ENCODE measurements around the gene AFF3. TPM values are rescaled to one million over a fixed set of nuclear protein-coding genes. Genes with fewer than 3 reads are reported as not detected.

Gene AFF3
- total and polyA plus RNA-seq, 10 of the 15 experiments (the other 5 are each of a cell fraction or from before 2014, with no cell fraction given): 0.26 to 5.5 (median 3.0) TPM

DNA sequence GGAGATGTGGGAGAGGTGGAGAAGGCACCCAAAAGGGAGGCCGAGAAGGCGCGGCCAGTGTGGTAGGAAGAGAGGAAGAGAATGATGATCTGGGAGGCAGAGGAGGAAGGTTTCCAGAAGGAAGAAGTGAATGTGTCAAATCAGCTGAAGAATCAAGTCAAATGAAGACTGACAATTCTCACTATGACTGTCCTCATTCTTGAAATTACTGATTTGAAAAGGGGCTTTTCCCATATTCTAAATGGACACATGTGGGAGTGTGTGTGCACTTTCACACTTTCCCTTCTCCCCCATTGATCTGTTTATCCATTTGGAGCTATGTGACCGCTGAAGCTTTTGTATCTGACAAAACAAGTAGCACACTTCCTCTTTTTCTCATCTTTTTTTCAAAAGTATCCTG lies 6.1 kb downstream of the AFF3 start (continued):
- TF ChIP-seq PAX5 (IDR thresholded peaks at IDR 0.05; ENCODE audit: borderline replicate concordance, low read depth, low read length) (peak; percentile 84; the same call in 1 of the 2 replicates), DPF2 (IDR thresholded peaks at IDR 0.05) (peak; percentile 69; the same call in 1 of the 2 replicates), JUNB (IDR thresholded peaks at IDR 0.05) (peak; percentile 100), MXI1 (IDR thresholded peaks at IDR 0.05; ENCODE audit: low read depth, low read length) (no peak), ZNF274 (IDR thresholded peaks at IDR 0.05; ENCODE audit: insufficient read depth, insufficient read length) (no peak), FOXM1 (IDR thresholded peaks at IDR 0.05; ENCODE audit: low read depth, low read length) (peak; percentile 94), IRF4 (IDR thresholded peaks at IDR 0.05; ENCODE audit: low read depth, low read length) (peak; percentile 100), EGR1 (IDR thresholded peaks at IDR 0.05; ENCODE audit: borderline replicate concordance in 1 of 2, low read depth in 2 of 2, low read length in 2 of 2) (peak in 1 of 2 experiments; percentile 38; a peak in 1 of 3 replicates), ETV6 (conservative IDR thresholded peaks at IDR 0.05 in 1 of 2, IDR thresholded peaks at IDR 0.05 in 1 of 2; ENCODE audit: borderline replicate concordance in 1 of 2, low read depth in 1 of 2) (peak in 1 of 2 experiments; percentile 95; a peak in 2 of 4 replicates), IKZF2 (IDR thresholded peaks at IDR 0.05) (peak; percentile 88), ZNF24 (IDR thresholded peaks at IDR 0.05) (peak; percentile 68), NR2C1 (IDR thresholded peaks at IDR 0.05) (no peak), MEF2A (IDR thresholded peaks at IDR 0.05; ENCODE audit: insufficient read depth, low read depth, low read length) (peak; percentile 95), KDM1A (IDR thresholded peaks at IDR 0.05; ENCODE audit: borderline replicate concordance) (no peak), CREM (IDR thresholded peaks at IDR 0.05; ENCODE audit: low read depth) (peak; percentile 76), CBX5 (IDR thresholded peaks at IDR 0.05; ENCODE audit: low read depth) (peak; percentile 69; the same call in 1 of the 2 replicates), TBL1XR1 (IDR thresholded peaks at IDR 0.05; ENCODE audit: low read depth, low read length) (no peak), IKZF1 (conservative IDR thresholded peaks at IDR 0.05) (peak; percentile 74), PML (IDR thresholded peaks at IDR 0.05; ENCODE audit: low read length) (peak; percentile 90), MEF2B (IDR thresholded peaks at IDR 0.05; ENCODE audit: partially characterized antibody, poor library complexity, severe bottlenecking) (no peak), RUNX3 (IDR thresholded peaks at IDR 0.05; ENCODE audit: low read length) (peak; percentile 93)
- TF ChIP-seq, protein P1, sequence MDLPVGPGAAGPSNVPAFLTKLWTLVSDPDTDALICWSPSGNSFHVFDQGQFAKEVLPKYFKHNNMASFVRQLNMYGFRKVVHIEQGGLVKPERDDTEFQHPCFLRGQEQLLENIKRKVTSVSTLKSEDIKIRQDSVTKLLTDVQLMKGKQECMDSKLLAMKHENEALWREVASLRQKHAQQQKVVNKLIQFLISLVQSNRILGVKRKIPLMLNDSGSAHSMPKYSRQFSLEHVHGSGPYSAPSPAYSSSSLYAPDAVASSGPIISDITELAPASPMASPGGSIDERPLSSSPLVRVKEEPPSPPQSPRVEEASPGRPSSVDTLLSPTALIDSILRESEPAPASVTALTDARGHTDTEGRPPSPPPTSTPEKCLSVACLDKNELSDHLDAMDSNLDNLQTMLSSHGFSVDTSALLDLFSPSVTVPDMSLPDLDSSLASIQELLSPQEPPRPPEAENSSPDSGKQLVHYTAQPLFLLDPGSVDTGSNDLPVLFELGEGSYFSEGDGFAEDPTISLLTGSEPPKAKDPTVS (IDR thresholded peaks at IDR 0.05; ENCODE audit: low read depth, low read length): no peak
- TF ChIP-seq, protein P2, sequence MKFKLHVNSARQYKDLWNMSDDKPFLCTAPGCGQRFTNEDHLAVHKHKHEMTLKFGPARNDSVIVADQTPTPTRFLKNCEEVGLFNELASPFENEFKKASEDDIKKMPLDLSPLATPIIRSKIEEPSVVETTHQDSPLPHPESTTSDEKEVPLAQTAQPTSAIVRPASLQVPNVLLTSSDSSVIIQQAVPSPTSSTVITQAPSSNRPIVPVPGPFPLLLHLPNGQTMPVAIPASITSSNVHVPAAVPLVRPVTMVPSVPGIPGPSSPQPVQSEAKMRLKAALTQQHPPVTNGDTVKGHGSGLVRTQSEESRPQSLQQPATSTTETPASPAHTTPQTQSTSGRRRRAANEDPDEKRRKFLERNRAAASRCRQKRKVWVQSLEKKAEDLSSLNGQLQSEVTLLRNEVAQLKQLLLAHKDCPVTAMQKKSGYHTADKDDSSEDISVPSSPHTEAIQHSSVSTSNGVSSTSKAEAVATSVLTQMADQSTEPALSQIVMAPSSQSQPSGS (IDR thresholded peaks at IDR 0.05; ENCODE audit: low read length): peak; percentile 98

Data from GM12878 (cell line).